ENCODE data around the gene EPM2AIP1.

GRCh38 chr3:36959821-36960220, 33.1 kb downstream of the EPM2AIP1 start:
- TF ChIP-seq, protein P1, sequence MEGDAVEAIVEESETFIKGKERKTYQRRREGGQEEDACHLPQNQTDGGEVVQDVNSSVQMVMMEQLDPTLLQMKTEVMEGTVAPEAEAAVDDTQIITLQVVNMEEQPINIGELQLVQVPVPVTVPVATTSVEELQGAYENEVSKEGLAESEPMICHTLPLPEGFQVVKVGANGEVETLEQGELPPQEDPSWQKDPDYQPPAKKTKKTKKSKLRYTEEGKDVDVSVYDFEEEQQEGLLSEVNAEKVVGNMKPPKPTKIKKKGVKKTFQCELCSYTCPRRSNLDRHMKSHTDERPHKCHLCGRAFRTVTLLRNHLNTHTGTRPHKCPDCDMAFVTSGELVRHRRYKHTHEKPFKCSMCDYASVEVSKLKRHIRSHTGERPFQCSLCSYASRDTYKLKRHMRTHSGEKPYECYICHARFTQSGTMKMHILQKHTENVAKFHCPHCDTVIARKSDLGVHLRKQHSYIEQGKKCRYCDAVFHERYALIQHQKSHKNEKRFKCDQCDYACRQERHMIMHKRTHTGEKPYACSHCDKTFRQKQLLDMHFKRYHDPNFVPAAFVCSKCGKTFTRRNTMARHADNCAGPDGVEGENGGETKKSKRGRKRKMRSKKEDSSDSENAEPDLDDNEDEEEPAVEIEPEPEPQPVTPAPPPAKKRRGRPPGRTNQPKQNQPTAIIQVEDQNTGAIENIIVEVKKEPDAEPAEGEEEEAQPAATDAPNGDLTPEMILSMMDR (conservative IDR thresholded peaks at IDR 0.05; ENCODE audit: low read length) = no peak
- no peak for TF ChIP-seq EZH2phosphoT487 (IDR thresholded peaks at IDR 0.05; ENCODE audit: borderline replicate concordance)
